ENCODE measurements around the gene CCDC158.

DNA sequence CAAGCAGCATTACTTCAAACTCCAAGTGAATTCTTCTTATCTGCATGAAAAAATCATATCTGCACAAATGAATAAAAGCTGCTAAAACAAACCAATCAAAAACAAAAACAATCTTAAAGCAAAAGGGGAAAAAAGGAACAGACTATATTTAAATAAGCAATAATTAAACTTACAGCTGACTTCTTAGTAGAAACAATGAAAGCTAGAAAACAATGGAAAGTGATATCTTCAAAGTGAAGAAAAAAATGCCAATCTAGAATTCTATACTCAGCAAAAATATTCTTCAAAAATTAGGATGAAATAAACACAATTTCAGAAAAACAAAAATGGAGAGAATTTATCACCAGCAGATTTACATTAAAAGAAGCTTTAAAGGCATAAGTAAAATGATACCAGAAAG is 94.4 kb downstream of the CCDC158 start:
- TF ChIP-seq, protein P1, sequence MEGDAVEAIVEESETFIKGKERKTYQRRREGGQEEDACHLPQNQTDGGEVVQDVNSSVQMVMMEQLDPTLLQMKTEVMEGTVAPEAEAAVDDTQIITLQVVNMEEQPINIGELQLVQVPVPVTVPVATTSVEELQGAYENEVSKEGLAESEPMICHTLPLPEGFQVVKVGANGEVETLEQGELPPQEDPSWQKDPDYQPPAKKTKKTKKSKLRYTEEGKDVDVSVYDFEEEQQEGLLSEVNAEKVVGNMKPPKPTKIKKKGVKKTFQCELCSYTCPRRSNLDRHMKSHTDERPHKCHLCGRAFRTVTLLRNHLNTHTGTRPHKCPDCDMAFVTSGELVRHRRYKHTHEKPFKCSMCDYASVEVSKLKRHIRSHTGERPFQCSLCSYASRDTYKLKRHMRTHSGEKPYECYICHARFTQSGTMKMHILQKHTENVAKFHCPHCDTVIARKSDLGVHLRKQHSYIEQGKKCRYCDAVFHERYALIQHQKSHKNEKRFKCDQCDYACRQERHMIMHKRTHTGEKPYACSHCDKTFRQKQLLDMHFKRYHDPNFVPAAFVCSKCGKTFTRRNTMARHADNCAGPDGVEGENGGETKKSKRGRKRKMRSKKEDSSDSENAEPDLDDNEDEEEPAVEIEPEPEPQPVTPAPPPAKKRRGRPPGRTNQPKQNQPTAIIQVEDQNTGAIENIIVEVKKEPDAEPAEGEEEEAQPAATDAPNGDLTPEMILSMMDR (IDR thresholded peaks at IDR 0.05), result no peak
- TF ChIP-seq POLR2A (IDR thresholded peaks at IDR 0.05), result no peak
